ENCODE measurements around the gene MSANTD2. TPM values are rescaled to one million over a fixed set of nuclear protein-coding genes. Genes with fewer than 3 reads are reported as not detected.

The MSANTD2 gene
- total and polyA plus RNA-seq, 2 experiments from 2014 or later: 18.7 to 34.4 TPM

DNA sequence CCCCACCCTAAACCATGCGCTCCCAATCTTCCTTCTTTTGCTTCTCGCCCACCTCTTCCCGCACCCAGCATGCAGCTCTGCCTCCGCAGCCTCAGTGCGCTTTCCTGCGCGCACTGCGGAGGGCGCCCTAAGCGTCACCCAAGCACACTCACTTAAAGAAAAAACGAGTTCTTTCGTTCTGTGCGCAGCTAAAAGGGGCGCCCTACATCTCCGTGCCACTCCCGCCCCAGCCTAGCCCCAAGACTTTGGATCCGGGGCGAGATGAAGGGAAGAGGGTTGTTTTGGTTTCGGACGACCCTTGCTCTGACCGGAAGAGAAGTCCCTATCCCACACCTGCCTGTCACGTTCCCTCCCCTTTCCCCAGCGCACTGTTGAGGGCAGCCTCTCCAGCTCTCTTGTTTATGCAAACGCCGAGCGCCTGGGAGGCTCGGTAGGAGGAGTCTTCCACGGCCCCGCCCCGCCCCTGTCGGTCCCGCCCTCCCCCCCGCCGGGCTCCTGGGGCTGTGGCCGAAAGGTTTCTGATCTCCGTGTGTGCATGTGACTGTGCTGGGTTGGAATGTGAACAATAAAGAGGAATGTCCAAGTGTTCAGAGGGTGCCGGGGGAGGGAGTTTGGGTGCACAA, 53.5 kb downstream of the MSANTD2 start:
- H3K4me1 ChIP-seq (ENCODE audit: insufficient read depth): peaks cover 31% of the 10 kb centered on the region
- no peaks in the 10 kb centered on the region for H3K9me3 Mint-ChIP-seq
- peak overlapping the region; percentile 93 for H2AFZ ChIP-seq
- peaks cover 5% of the 10 kb centered on the region; the same call in 1 of the 2 replicates for H3F3A ChIP-seq (replicated peaks; ENCODE audit: low read depth)
- no peaks in the 10 kb centered on the region; the same call in 2 of the 3 replicates for H3K36me3 Mint-ChIP-seq (ENCODE audit: low read depth)
- peak; percentile 94 for DNase-seq (ENCODE audit: low spot score)
- H3K4me2 ChIP-seq: peak overlapping the region; percentile 85
- peaks cover 99% of the 10 kb centered on the region for H3K27me3 Mint-ChIP-seq (ENCODE audit: insufficient read depth, low read depth, poor library complexity)
- H4K20me1 ChIP-seq (replicated peaks; ENCODE audit: insufficient read depth): peaks cover 29% of the 10 kb centered on the region
- TF ChIP-seq, protein P1, sequence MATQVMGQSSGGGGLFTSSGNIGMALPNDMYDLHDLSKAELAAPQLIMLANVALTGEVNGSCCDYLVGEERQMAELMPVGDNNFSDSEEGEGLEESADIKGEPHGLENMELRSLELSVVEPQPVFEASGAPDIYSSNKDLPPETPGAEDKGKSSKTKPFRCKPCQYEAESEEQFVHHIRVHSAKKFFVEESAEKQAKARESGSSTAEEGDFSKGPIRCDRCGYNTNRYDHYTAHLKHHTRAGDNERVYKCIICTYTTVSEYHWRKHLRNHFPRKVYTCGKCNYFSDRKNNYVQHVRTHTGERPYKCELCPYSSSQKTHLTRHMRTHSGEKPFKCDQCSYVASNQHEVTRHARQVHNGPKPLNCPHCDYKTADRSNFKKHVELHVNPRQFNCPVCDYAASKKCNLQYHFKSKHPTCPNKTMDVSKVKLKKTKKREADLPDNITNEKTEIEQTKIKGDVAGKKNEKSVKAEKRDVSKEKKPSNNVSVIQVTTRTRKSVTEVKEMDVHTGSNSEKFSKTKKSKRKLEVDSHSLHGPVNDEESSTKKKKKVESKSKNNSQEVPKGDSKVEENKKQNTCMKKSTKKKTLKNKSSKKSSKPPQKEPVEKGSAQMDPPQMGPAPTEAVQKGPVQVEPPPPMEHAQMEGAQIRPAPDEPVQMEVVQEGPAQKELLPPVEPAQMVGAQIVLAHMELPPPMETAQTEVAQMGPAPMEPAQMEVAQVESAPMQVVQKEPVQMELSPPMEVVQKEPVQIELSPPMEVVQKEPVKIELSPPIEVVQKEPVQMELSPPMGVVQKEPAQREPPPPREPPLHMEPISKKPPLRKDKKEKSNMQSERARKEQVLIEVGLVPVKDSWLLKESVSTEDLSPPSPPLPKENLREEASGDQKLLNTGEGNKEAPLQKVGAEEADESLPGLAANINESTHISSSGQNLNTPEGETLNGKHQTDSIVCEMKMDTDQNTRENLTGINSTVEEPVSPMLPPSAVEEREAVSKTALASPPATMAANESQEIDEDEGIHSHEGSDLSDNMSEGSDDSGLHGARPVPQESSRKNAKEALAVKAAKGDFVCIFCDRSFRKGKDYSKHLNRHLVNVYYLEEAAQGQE (IDR thresholded peaks at IDR 0.05; ENCODE audit: unreplicated experiment): no peak
- TF ChIP-seq JUNB (IDR thresholded peaks at IDR 0.05; ENCODE audit: unreplicated experiment) (no peak), EZH2 (IDR thresholded peaks at IDR 0.05; ENCODE audit: low read depth, unreplicated experiment) (peak; percentile 52), CTCF (conservative IDR thresholded peaks at IDR 0.05; ENCODE audit: low read depth in 2 of 2) (peak; percentile 60 to 81), CREB1 (CRISPR knock-in tag; IDR thresholded peaks at IDR 0.05; ENCODE audit: low read depth) (no peak), POLR2AphosphoS5 (IDR thresholded peaks at IDR 0.05; ENCODE audit: low read depth) (no peak; the same call in 1 of the 2 replicates), STAT1 (IDR thresholded peaks at IDR 0.05; ENCODE audit: unreplicated experiment) (no peak), ZNF331 (CRISPR knock-in tag; IDR thresholded peaks at IDR 0.05; ENCODE audit: low read depth) (no peak), ZNF114 (CRISPR knock-in tag; IDR thresholded peaks at IDR 0.05) (no peak), EZH2phosphoT487 (IDR thresholded peaks at IDR 0.05; ENCODE audit: unreplicated experiment) (no peak), NANOG (IDR thresholded peaks at IDR 0.05; ENCODE audit: borderline replicate concordance) (no peak)
- TF ChIP-seq, protein P2, sequence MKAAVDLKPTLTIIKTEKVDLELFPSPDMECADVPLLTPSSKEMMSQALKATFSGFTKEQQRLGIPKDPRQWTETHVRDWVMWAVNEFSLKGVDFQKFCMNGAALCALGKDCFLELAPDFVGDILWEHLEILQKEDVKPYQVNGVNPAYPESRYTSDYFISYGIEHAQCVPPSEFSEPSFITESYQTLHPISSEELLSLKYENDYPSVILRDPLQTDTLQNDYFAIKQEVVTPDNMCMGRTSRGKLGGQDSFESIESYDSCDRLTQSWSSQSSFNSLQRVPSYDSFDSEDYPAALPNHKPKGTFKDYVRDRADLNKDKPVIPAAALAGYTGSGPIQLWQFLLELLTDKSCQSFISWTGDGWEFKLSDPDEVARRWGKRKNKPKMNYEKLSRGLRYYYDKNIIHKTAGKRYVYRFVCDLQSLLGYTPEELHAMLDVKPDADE (IDR thresholded peaks at IDR 0.05): peak; percentile 36; the same call in 1 of the 2 replicates
- TF ChIP-seq, protein P3, sequence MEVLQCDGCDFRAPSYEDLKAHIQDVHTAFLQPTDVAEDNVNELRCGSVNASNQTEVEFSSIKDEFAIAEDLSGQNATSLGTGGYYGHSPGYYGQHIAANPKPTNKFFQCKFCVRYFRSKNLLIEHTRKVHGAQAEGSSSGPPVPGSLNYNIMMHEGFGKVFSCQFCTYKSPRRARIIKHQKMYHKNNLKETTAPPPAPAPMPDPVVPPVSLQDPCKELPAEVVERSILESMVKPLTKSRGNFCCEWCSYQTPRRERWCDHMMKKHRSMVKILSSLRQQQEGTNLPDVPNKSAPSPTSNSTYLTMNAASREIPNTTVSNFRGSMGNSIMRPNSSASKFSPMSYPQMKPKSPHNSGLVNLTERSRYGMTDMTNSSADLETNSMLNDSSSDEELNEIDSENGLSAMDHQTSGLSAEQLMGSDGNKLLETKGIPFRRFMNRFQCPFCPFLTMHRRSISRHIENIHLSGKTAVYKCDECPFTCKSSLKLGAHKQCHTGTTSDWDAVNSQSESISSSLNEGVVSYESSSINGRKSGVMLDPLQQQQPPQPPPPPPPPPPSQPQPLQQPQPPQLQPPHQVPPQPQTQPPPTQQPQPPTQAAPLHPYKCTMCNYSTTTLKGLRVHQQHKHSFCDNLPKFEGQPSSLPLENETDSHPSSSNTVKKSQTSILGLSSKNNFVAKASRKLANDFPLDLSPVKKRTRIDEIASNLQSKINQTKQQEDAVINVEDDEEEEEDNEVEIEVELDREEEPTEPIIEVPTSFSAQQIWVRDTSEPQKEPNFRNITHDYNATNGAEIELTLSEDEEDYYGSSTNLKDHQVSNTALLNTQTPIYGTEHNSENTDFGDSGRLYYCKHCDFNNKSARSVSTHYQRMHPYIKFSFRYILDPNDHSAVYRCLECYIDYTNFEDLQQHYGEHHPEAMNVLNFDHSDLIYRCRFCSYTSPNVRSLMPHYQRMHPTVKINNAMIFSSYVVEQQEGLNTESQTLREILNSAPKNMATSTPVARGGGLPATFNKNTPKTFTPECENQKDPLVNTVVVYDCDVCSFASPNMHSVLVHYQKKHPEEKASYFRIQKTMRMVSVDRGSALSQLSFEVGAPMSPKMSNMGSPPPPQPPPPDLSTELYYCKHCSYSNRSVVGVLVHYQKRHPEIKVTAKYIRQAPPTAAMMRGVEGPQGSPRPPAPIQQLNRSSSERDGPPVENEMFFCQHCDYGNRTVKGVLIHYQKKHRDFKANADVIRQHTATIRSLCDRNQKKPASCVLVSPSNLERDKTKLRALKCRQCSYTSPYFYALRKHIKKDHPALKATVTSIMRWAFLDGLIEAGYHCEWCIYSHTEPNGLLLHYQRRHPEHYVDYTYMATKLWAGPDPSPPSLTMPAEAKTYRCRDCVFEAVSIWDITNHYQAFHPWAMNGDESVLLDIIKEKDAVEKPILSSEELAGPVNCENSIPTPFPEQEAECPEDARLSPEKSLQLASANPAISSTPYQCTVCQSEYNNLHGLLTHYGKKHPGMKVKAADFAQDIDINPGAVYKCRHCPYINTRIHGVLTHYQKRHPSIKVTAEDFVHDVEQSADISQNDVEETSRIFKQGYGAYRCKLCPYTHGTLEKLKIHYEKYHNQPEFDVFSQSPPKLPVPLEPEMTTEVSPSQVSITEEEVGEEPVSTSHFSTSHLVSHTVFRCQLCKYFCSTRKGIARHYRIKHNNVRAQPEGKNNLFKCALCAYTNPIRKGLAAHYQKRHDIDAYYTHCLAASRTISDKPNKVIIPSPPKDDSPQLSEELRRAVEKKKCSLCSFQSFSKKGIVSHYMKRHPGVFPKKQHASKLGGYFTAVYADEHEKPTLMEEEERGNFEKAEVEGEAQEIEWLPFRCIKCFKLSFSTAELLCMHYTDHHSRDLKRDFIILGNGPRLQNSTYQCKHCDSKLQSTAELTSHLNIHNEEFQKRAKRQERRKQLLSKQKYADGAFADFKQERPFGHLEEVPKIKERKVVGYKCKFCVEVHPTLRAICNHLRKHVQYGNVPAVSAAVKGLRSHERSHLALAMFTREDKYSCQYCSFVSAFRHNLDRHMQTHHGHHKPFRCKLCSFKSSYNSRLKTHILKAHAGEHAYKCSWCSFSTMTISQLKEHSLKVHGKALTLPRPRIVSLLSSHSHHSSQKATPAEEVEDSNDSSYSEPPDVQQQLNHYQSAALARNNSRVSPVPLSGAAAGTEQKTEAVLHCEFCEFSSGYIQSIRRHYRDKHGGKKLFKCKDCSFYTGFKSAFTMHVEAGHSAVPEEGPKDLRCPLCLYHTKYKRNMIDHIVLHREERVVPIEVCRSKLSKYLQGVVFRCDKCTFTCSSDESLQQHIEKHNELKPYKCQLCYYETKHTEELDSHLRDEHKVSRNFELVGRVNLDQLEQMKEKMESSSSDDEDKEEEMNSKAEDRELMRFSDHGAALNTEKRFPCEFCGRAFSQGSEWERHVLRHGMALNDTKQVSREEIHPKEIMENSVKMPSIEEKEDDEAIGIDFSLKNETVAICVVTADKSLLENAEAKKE (CRISPR knock-in tag; IDR thresholded peaks at IDR 0.05): no peak
- H3K27ac ChIP-seq (ENCODE audit: low read depth): no peak overlapping the region
- H3K4me3 Mint-ChIP-seq: peak overlapping the region; percentile 84
- peak; percentile 77 for ATAC-seq
- no peaks in the 10 kb centered on the region for H3K36me3 ChIP-seq (ENCODE audit: insufficient read depth)
- H3K27me3 ChIP-seq (ENCODE audit: insufficient read depth): peaks cover 99% of the 10 kb centered on the region
- H3K9me2 ChIP-seq (ENCODE audit: insufficient read depth): no peaks in the 10 kb centered on the region
- peaks cover 26% of the 10 kb centered on the region for H3K4me1 Mint-ChIP-seq
- peak overlapping the region; percentile 90 for H3K4me3 ChIP-seq
- no peak overlapping the region for H3K27ac Mint-ChIP-seq
- H3K79me2 ChIP-seq (replicated peaks; ENCODE audit: insufficient read depth): no peaks in the 10 kb centered on the region
